ENCODE data around the gene FHIT.

Gene FHIT

DNA sequence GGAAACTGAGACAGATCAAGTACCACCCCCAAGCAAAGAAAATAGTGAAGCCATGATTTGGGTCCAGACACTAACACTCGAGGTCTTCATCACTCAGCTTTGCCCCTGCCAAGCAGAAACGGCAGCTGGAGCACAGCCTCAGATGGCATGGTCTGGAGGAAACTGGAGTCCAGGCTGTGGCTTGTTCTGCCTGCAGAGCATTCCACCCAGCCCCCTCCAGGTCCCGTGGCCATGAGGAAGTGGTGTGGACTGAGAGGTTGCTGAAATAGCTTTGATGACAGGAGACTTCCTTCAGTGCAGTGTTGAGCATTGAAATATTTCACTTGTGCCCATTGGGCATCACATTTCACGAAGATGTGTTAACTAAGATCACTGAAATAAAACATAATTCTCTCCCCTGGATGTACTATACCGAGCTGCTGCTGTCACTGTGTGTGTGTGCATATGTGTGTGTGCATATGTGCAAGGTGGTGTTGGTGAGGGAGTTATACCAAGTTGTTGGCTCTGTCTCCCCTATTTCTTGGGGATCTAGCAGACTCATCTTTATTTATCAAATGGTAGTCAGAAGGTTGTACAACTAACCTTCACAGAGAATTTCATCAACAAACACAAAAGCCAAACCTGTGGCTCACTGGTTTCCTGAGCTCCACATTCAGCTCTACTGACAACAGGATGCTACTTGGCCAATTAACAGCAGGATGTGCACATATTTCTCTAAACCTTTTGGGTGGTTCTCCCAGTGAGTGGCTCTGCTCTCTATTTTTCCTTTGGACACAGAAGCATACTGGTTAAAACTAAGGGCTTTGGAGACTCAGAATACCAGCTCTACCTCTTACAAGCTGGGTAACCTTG, 1541.3 kb downstream of the FHIT start:
- no peak for DNase-seq

DNA sequence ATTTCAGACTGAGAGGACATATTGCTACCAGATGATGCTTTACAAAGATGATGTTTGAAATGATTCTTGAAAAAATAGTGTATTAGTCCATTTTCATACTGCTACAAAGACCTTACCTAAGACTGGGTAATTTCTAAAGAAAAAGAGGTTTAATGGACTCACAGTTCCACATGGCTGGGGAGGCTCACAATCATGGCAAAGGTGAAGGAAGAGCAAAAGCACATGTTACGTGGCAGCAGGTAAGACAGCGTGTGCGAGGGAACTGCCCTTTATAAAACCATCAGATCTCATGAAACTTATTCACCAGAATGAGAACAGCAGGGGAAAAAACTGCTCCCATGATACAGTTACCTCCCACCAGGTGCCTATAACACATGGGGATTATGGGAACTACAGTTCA, 1543.0 kb downstream of the FHIT start:
- DNase-seq: no peak

DNA sequence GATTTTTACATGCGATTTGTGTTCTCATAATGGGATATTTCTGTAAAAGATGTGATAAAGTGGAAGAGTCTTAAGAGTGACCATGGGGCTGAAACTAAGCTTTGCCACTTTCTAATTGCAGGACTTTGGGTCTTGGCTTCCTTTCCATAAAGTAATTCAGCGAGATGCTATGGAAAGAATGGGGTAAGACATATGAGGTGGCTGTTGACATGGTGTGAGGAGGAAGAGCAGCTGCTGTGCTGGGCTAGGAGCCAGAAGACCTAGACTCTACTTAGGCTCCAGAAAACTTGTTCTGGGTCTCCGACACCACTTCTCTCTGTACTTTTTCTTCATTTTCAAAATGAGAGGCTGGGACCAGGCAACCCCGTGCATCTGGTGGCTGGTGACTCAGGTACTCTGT, 1547.0 kb downstream of the FHIT start:
- DNase-seq: no peak

DNA sequence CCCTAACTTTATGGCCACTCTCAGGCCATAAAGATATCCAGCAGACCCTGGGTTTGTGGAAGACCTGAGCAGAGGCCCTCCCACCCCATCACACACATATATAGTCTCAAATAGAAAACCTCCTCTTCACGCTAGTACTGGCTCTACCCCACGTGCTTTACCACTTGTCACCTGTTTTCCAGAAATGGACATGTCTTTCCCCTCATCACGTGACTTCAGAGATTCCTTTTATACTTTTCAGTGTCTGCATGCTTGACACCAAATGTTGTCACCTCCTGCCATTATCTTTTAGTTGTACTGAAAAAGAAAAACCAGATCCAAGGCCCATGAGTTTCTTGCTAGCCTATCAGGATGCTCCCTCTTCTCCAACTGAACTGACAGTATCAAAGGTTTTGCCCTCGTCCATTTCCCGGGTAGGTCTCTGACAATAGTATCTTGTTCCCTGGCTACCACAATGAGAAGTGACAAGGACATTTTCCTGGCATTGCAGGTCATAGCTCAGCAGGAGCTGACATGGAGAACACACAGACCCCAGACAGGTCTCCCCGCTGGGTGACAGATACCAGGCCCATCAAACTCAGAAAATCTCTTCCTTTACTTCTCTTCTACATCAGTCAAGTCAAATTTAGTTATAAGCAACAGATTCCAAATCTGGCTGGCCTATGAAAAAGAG, 1551.5 kb downstream of the FHIT start:
- no peak for DNase-seq

Data from NCI-H2107 (cell line).